Measurements from ENCODE around the gene RAB5B.
"Not testable (repeated sequence)": the region's sequence is repeated elsewhere in the genome, so short reads cannot be mapped to it uniquely, and the experiment has no call there.

DNA sequence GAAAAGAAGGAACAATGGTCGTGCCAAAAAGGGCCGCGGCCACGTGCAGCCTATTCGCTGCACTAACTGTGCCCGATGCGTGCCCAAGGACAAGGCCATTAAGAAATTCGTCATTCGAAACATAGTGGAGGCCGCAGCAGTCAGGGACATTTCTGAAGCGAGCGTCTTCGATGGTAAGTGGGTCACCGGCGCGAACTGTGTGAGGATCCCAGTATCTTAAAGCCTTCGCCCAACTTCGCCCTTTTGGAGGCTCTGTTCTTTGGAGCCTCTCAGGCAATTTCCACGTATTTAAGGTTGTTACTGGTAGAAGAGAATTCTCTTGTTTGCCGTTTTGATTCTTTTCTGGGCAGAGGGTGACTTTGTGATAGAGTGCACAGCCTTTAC lies 68.5 kb downstream of the RAB5B start:
- TF ChIP-seq CTCF (conservative IDR thresholded peaks at IDR 0.05 in 1 of 2, IDR thresholded peaks at IDR 0.05 in 1 of 2; ENCODE audit: low read depth in 1 of 2, low read length in 2 of 2); EZH2 (IDR thresholded peaks at IDR 0.05; ENCODE audit: low read length, missing control alignments): not testable (repeated sequence)

Data from fibroblast of lung (primary cell).